B cell (primary cell): ENCODE results near the gene FMN2. TPM values are rescaled to one million over a fixed set of nuclear protein-coding genes. Genes with fewer than 3 reads are reported as not detected.

Experiments used
- ATAC-seq: fragments of 200-7000 bp; cut with Tn5 transposase; one replicate; pipeline ENCODE4 v1.10.0; 2021; ENCODE audit warnings: low read depth, mild to moderate bottlenecking, moderate number of reproducible peaks, moderate library complexity
- CTCF ChIA-PET: fragments of 350-600 bp; sonication (Branson Sonifier 250); formaldehyde crosslinking; loops from one replicate; lab custom pipeline; 2021; ENCODE audit warnings: antibody characterized with exemption, inconsistent platforms; lab: Charles Lee
- POLR2A ChIA-PET: fragments of 350-600 bp; sonication (Branson Sonifier 250); formaldehyde crosslinking; loops from one replicate; lab custom pipeline; 2021; ENCODE audit warnings: antibody characterized with exemption; lab: Charles Lee
- DNase-seq: peaks from one replicate; pipeline ENCODE4 v3.0.0; 2013
- H2AFZ ChIP-seq: 2 replicates; pipeline ENCODE4 v1.6.1; 2012; ENCODE audit warnings: mild to moderate bottlenecking, low read depth, low read length; ENCODE audit not compliant: insufficient read depth, poor library complexity, severe bottlenecking
- H3K27ac ChIP-seq, 2 donors: 1 replicate in 1 of 2; 2 replicates in 1 of 2; pipeline ENCODE4 v1.5.1; 2012 to 2013; ENCODE audit warnings: low read length in 2 of 2, mild to moderate bottlenecking in 2 of 2, moderate library complexity in 1 of 2
- H3K27me3 ChIP-seq, 4 experiments: fragments of 200-600 bp in 1 of 4; sonication (generic) in 1 of 4; replicated peaks in 1 of 4; 1 replicate in 2 of 4; 2 replicates in 2 of 4; pipeline versions ENCODE4 v1.6.1 to v1.7.0; 2013 to 2016; ENCODE audit warnings: low read length in 3 of 4, mild to moderate bottlenecking in 2 of 4, mixed read lengths in 1 of 4, moderate library complexity in 1 of 4; ENCODE audit not compliant: insufficient read depth in 4 of 4, control insufficient read depth in 3 of 4; ENCODE audit errors: control extremely low read depth in 1 of 4
- H3K36me3 ChIP-seq, 2 experiments: replicated peaks in 1 of 2; 1 replicate in 1 of 2; 2 replicates in 1 of 2; pipeline versions ENCODE4 v1.6.1 to v1.7.1; 2013; ENCODE audit warnings: low read length in 1 of 2; ENCODE audit not compliant: insufficient read depth in 2 of 2, control insufficient read depth in 1 of 2; ENCODE audit errors: control extremely low read depth in 1 of 2, extremely low read depth in 1 of 2
- H3K4me1 ChIP-seq, 2 donors: fragments of 200-600 bp in 1 of 2; sonication (generic) in 1 of 2; 1 replicate in 1 of 2; 2 replicates in 1 of 2; pipeline versions ENCODE4 v1.5.1 to v1.6.1; 2013 to 2017; ENCODE audit warnings: low read length in 2 of 2; ENCODE audit not compliant: control insufficient read depth in 2 of 2, insufficient read depth in 2 of 2
- H3K4me2 ChIP-seq: replicated peaks from 2 replicates; pipeline ENCODE3; 2012; ENCODE audit warnings: mild to moderate bottlenecking, low read depth, low read length; ENCODE audit not compliant: poor library complexity, severe bottlenecking
- H3K4me3 ChIP-seq, 5 experiments: fragments of 200-600 bp in 1 of 5; sonication (generic) in 1 of 5; 1 replicate in 3 of 5; 2 replicates in 2 of 5; pipeline versions ENCODE4 v1.5.1 to v1.7.0; 2011 to 2016; ENCODE audit warnings: low read length in 4 of 5, mild to moderate bottlenecking in 4 of 5, low read depth in 2 of 5, control low read depth in 1 of 5, moderate library complexity in 1 of 5; ENCODE audit not compliant: insufficient read depth in 1 of 5; ENCODE audit errors: control extremely low read depth in 1 of 5, extremely low read depth in 1 of 5
- H3K79me2 ChIP-seq: fragments of 200-600 bp; sonication (generic); one replicate; pipeline ENCODE4 v1.6.0; 2016; ENCODE audit warnings: low read length; ENCODE audit not compliant: control insufficient read depth, insufficient read depth
- H3K9ac ChIP-seq: fragments of 200-600 bp; sonication (generic); 2 replicates; pipeline ENCODE4 v1.6.1; 2017; ENCODE audit warnings: mild to moderate bottlenecking, low read length, moderate library complexity
- H3K9me3 ChIP-seq, 3 donors: one replicate each; pipeline versions ENCODE4 v1.6.1 to v1.7.1; 2013; ENCODE audit warnings: low read length in 2 of 3; ENCODE audit not compliant: control insufficient read depth in 2 of 3, insufficient read depth in 1 of 3; ENCODE audit errors: control extremely low read depth in 1 of 3
- H4K20me1 ChIP-seq: 2 replicates; pipeline ENCODE4 v1.6.0; 2012; ENCODE audit warnings: mild to moderate bottlenecking, low read length; ENCODE audit not compliant: insufficient read depth, control insufficient read depth, poor library complexity, severe bottlenecking
- H3K27ac Mint-ChIP-seq: one replicate; pipeline ENCODE4 v1.8.0; 2021; ENCODE audit warnings: mixed read lengths
- H3K27me3 Mint-ChIP-seq: one replicate; pipeline ENCODE4 v1.8.0; 2021; ENCODE audit warnings: mixed read lengths
- H3K4me1 Mint-ChIP-seq: one replicate; pipeline ENCODE4 v1.8.0; 2021; ENCODE audit warnings: mixed read lengths
- H3K4me3 Mint-ChIP-seq: one replicate; pipeline ENCODE4 v1.8.0; 2021; ENCODE audit warnings: mixed read lengths
- H3K9me3 Mint-ChIP-seq: one replicate; pipeline ENCODE4 v1.8.0; 2022; ENCODE audit warnings: mixed read lengths; ENCODE audit not compliant: insufficient read depth
- EZH2 ChIP-seq: IDR thresholded peaks from 2 replicates; pipeline ENCODE4 v1.6.1; 2012; ENCODE audit warnings: borderline replicate concordance, low read depth, mild to moderate bottlenecking, moderate library complexity, low read length; ENCODE audit not compliant: insufficient read depth, poor library complexity, severe bottlenecking
- WGBS: methylation state at CpG from one replicate; pipeline ENCODE4 v1.1.5; 2013; ENCODE audit warnings: missing lambda C conversion rate; ENCODE audit not compliant: insufficient coverage; 5-methylcytosine and 5-hydroxymethylcytosine counted together
- intact Hi-C: fragments of 100-400 bp; cut with micrococcal nuclease; formaldehyde crosslinking; loops from one replicate; pipeline ENCODE4 v1.10.0; 2022
- polyA plus RNA-seq: library from polyadenylated mRNA; depleted of rRNA; stranded (reverse); fragments of >200 nt; gene quantifications from 2 replicates; pipeline ENCODE4 v1.2.3, GENCODE V29; 2012
- total RNA-seq, 2 donors: library from RNA; stranded (reverse); fragments of 120-200 nt in 1 of 2; gene quantifications; 1 replicate in 1 of 2; 2 replicates in 1 of 2; pipeline versions ENCODE4 v1.2.3 to v1.2.4, GENCODE V29; 2013 to 2022
- TF ChIP-seq, protein P1 (sequence below): fragments of 200-600 bp; IDR thresholded peaks from one replicate; pipeline ENCODE4 v1.8.0; 2022; ENCODE audit warnings: antibody characterized with exemption, mild to moderate bottlenecking

The FMN2 gene
- total and polyA plus RNA-seq, 2 donors (not counting 1 experiment from before 2014, with no cell fraction given), result not detected

- ATAC-seq (no peak), DNase-seq (no peak)
- Histone ChIP-seq H3K4me1 (no peaks in the 10 kb centered on the region), H3K9me3 (peaks cover 0 to 3% (median 0%) of the 10 kb centered on the region in 3 donors), H4K20me1 (no peaks in the 10 kb centered on the region), H3K79me2 (no peaks in the 10 kb centered on the region), H3K27ac (no peak overlapping the region), H3K9ac (no peak overlapping the region), H3K27me3 (no peaks in the 10 kb centered on the region), H3K36me3 (no peaks in the 10 kb centered on the region), H3K4me2 (no peak overlapping the region), H3K4me3 (no peak overlapping the region), H2AFZ (no peak overlapping the region)
- Mint-ChIP-seq H3K4me3 (no peak overlapping the region), H3K4me1 (no peaks in the 10 kb centered on the region), H3K27me3 (no peaks in the 10 kb centered on the region), H3K27ac (no peak overlapping the region), H3K9me3 (peaks cover 3% of the 10 kb centered on the region)
- ChIA-PET POLR2A (no interaction called here), CTCF (no interaction called here)
- intact Hi-C loops, result no loop called here
- TF ChIP-seq, protein P1, sequence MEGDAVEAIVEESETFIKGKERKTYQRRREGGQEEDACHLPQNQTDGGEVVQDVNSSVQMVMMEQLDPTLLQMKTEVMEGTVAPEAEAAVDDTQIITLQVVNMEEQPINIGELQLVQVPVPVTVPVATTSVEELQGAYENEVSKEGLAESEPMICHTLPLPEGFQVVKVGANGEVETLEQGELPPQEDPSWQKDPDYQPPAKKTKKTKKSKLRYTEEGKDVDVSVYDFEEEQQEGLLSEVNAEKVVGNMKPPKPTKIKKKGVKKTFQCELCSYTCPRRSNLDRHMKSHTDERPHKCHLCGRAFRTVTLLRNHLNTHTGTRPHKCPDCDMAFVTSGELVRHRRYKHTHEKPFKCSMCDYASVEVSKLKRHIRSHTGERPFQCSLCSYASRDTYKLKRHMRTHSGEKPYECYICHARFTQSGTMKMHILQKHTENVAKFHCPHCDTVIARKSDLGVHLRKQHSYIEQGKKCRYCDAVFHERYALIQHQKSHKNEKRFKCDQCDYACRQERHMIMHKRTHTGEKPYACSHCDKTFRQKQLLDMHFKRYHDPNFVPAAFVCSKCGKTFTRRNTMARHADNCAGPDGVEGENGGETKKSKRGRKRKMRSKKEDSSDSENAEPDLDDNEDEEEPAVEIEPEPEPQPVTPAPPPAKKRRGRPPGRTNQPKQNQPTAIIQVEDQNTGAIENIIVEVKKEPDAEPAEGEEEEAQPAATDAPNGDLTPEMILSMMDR, result no peak
- no peak for TF ChIP-seq EZH2
- 89% methylated on average over 1 of the region's 2 CpGs for WGBS
Measured at GRCh38 chr1:240343045-240343444, 251.4 kb downstream of the FMN2 start.

GRCh38 chr1:240343966-240344365 is 252.3 kb downstream of the FMN2 start:
- no peak overlapping the region for H3K4me3 Mint-ChIP-seq
- H3K79me2 ChIP-seq, result no peaks in the 10 kb centered on the region
- H3K27ac Mint-ChIP-seq, result no peak overlapping the region
- ChIA-PET CTCF (no interaction called here), POLR2A (no interaction called here)
- intact Hi-C loops, result no loop called here
- no peaks in the 10 kb centered on the region for H4K20me1 ChIP-seq
- no peak for TF ChIP-seq EZH2
- TF ChIP-seq, protein P1, result no peak
- ATAC-seq (no peak), DNase-seq (no peak)
- H3K4me1 Mint-ChIP-seq, result no peaks in the 10 kb centered on the region
- no peak overlapping the region for H3K9ac ChIP-seq
- no peaks in the 10 kb centered on the region for H3K27me3 ChIP-seq
- peaks cover 3% of the 10 kb centered on the region for H3K9me3 Mint-ChIP-seq
- no peaks in the 10 kb centered on the region for H3K27me3 Mint-ChIP-seq
- no peaks in the 10 kb centered on the region for H3K36me3 ChIP-seq
- H2AFZ ChIP-seq, result no peak overlapping the region
- no peak overlapping the region for H3K4me2 ChIP-seq
- no peaks in the 10 kb centered on the region for H3K4me1 ChIP-seq
- H3K9me3 ChIP-seq, result peaks cover 0 to 1% (median 0%) of the 10 kb centered on the region in 3 donors
- no peak overlapping the region for H3K27ac ChIP-seq
- H3K4me3 ChIP-seq, result no peak overlapping the region
